Activated naive CD4-positive, alpha-beta T cell treated with anti-CD3 and anti-CD28 coated beads, Interleukin-2, amount 50 U/mL, for 72 hours (primary cell): ENCODE measurements around the gene UGT8. TPM values are rescaled to one million over a fixed set of nuclear protein-coding genes. Genes with fewer than 3 reads are reported as not detected.
A peak's percentile ranks its signal among the peaks of the same experiment; 100 is the strongest.
"Not testable (repeated sequence)": the region's sequence is repeated elsewhere in the genome, so short reads cannot be mapped to it uniquely, and the experiment has no call there.

Experiments used
- ATAC-seq, 2 donors: fragments of 150-1000 bp; cut with Tn5 transposase; 2 replicates each; pipeline ENCODE4 v1.10.0; 2021; ENCODE audit warnings: mild to moderate bottlenecking in 2 of 2, moderate library complexity in 2 of 2
- DNase-seq, 2 donors: peaks; one replicate each; pipeline ENCODE4 v3.0.0; 2021 to 2022; ENCODE audit warnings: low spot score in 2 of 2
- H3K27ac Mint-ChIP-seq, 2 donors: one replicate each; pipeline ENCODE4 v1.8.0; 2022; ENCODE audit warnings: mild to moderate bottlenecking in 2 of 2, mixed read lengths in 2 of 2
- H3K36me3 Mint-ChIP-seq, 2 donors: one replicate each; pipeline ENCODE4 v1.8.0; 2022; ENCODE audit warnings: mixed read lengths in 2 of 2
- H3K9me3 Mint-ChIP-seq, 2 donors: one replicate each; pipeline ENCODE4 v1.8.0; 2022; ENCODE audit warnings: mixed read lengths in 2 of 2
- total RNA-seq, 2 donors: library from RNA; stranded (reverse); gene quantifications; one replicate each; pipeline ENCODE4 v1.2.3, GENCODE V29; 2022

UGT8 gene
- total RNA-seq, 2 donors from 2014 or later = 0.12 TPM; not detected in 1

- Mint-ChIP-seq H3K36me3 (peaks cover 7 to 8% of the 10 kb centered on the region in 2 donors), H3K27ac (no peak overlapping the region), H3K9me3 (no peaks in the 10 kb centered on the region)
- peak in 1 of 2 donors; percentile 25 for ATAC-seq
- no peak for DNase-seq
Observed at GRCh38 chr4:114599231-114599902, 760 bp downstream of the UGT8 start.

GRCh38 chr4:114599903-114600552, 1.4 kb downstream of the UGT8 start:
- DNase-seq (no peak), ATAC-seq (no peak)
- Mint-ChIP-seq H3K27ac (no peak overlapping the region), H3K36me3 (peaks cover 7 to 8% of the 10 kb centered on the region in 2 donors), H3K9me3 (no peaks in the 10 kb centered on the region)

GRCh38 chr4:114600672-114601071, 2.1 kb downstream of the UGT8 start:
- DNase-seq = no peak
- no peak overlapping the region for H3K27ac Mint-ChIP-seq
- ATAC-seq = no peak
- peaks cover 7 to 8% of the 10 kb centered on the region in 2 donors for H3K36me3 Mint-ChIP-seq
- H3K9me3 Mint-ChIP-seq = no peaks in the 10 kb centered on the region

- no peak for DNase-seq
- no peak for ATAC-seq
- H3K9me3 Mint-ChIP-seq = no peaks in the 10 kb centered on the region
- peaks cover 7 to 8% of the 10 kb centered on the region in 2 donors for H3K36me3 Mint-ChIP-seq
- H3K27ac Mint-ChIP-seq = no peak overlapping the region
Observed at GRCh38 chr4:114601304-114602052, 2.9 kb downstream of the UGT8 start.

- ATAC-seq (no peak), DNase-seq (no peak)
- Mint-ChIP-seq H3K9me3 (no peaks in the 10 kb centered on the region), H3K27ac (no peak overlapping the region), H3K36me3 (peaks cover 7 to 8% of the 10 kb centered on the region in 2 donors)
Observed at GRCh38 chr4:114603497-114603896, 4.9 kb downstream of the UGT8 start.

- DNase-seq (no peak), ATAC-seq (no peak)
- no peak overlapping the region for H3K27ac Mint-ChIP-seq
- no peaks in the 10 kb centered on the region for H3K9me3 Mint-ChIP-seq
- no peaks in the 10 kb centered on the region for H3K36me3 Mint-ChIP-seq
Observed at GRCh38 chr4:114606245-114606644, 7.6 kb downstream of the UGT8 start.

GRCh38 chr4:114607056-114607455, 8.4 kb downstream of the UGT8 start:
- DNase-seq = no peak
- Mint-ChIP-seq H3K36me3 (no peaks in the 10 kb centered on the region), H3K27ac (no peak overlapping the region), H3K9me3 (no peaks in the 10 kb centered on the region)
- no peak for ATAC-seq

- ATAC-seq (no peak), DNase-seq (no peak)
- no peaks in the 10 kb centered on the region for H3K9me3 Mint-ChIP-seq
- H3K36me3 Mint-ChIP-seq = no peaks in the 10 kb centered on the region
- no peak overlapping the region for H3K27ac Mint-ChIP-seq
Observed at GRCh38 chr4:114613560-114613959, 15.0 kb downstream of the UGT8 start.

- Mint-ChIP-seq H3K27ac (no peak overlapping the region), H3K36me3 (no peaks in the 10 kb centered on the region), H3K9me3 (no peaks in the 10 kb centered on the region)
- no peak for ATAC-seq
- DNase-seq = no peak
Observed at GRCh38 chr4:114615435-114615834, 16.8 kb downstream of the UGT8 start.

GRCh38 chr4:114616036-114616435, 17.4 kb downstream of the UGT8 start:
- ATAC-seq, DNase-seq, H3K9me3 Mint-ChIP-seq, H3K27ac Mint-ChIP-seq, H3K36me3 Mint-ChIP-seq: not testable (repeated sequence)

GRCh38 chr4:114626196-114626595, 27.6 kb downstream of the UGT8 start:
- H3K9me3 Mint-ChIP-seq = peaks cover 0 to 3% of the 10 kb centered on the region in 2 donors
- no peak overlapping the region for H3K27ac Mint-ChIP-seq
- H3K36me3 Mint-ChIP-seq = no peaks in the 10 kb centered on the region
- ATAC-seq (no peak), DNase-seq (no peak)

GRCh38 chr4:114636192-114636935, 37.8 kb downstream of the UGT8 start:
- DNase-seq (no peak), ATAC-seq (no peak)
- Mint-ChIP-seq H3K9me3 (peaks cover 0 to 5% of the 10 kb centered on the region in 2 donors), H3K27ac (no peak overlapping the region), H3K36me3 (no peaks in the 10 kb centered on the region)

- DNase-seq = no peak
- ATAC-seq = no peak
- Mint-ChIP-seq H3K36me3 (no peaks in the 10 kb centered on the region), H3K27ac (no peak overlapping the region), H3K9me3 (no peaks in the 10 kb centered on the region)
Observed at GRCh38 chr4:114642173-114642780, 43.7 kb downstream of the UGT8 start.

GRCh38 chr4:114649908-114650307, 51.3 kb downstream of the UGT8 start:
- Mint-ChIP-seq H3K36me3 (no peaks in the 10 kb centered on the region), H3K27ac (no peak overlapping the region), H3K9me3 (no peaks in the 10 kb centered on the region)
- ATAC-seq (no peak), DNase-seq (no peak)

- no peak for ATAC-seq
- no peak for DNase-seq
- Mint-ChIP-seq H3K27ac (no peak overlapping the region), H3K9me3 (no peaks in the 10 kb centered on the region), H3K36me3 (no peaks in the 10 kb centered on the region)
Observed at GRCh38 chr4:114653675-114654074, 55.1 kb downstream of the UGT8 start.

GRCh38 chr4:114654592-114654991, 56.0 kb downstream of the UGT8 start:
- ATAC-seq (no peak), DNase-seq (no peak)
- no peaks in the 10 kb centered on the region for H3K36me3 Mint-ChIP-seq
- H3K27ac Mint-ChIP-seq = no peak overlapping the region
- no peaks in the 10 kb centered on the region for H3K9me3 Mint-ChIP-seq
